GM23338 (cell line): ENCODE measurements around the gene ALDH18A1. TPM values are rescaled to one million over a fixed set of nuclear protein-coding genes. Genes with fewer than 3 reads are reported as not detected.
A peak's percentile ranks its signal among the peaks of the same experiment; 100 is the strongest.

Source experiments
- ATAC-seq: fragments of 200-7000 bp; cut with Tn5 transposase; 3 replicates; pipeline ENCODE4 v1.9.1; 2020
- DNase-seq: peaks from one replicate; pipeline ENCODE4 v3.0.0-alpha.2; 2015; ENCODE audit warnings: low spot score
- H2AFZ ChIP-seq: fragments of 200-600 bp; sonication (generic); 2 replicates; pipeline ENCODE4 v1.8.0; 2016; ENCODE audit warnings: antibody characterized with exemption, mild to moderate bottlenecking, moderate library complexity
- H3F3A ChIP-seq: fragments of 200-600 bp; sonication (generic); replicated peaks from 2 replicates; pipeline ENCODE4 v1.8.0; 2017; ENCODE audit warnings: antibody characterized with exemption, mixed run types, low read depth
- H3K27ac ChIP-seq: fragments of 200-600 bp; sonication (generic); 2 replicates; pipeline ENCODE4 v1.6.1; 2016; ENCODE audit warnings: low read depth
- H3K27me3 ChIP-seq: fragments of 200-600 bp; sonication (generic); 2 replicates; pipeline ENCODE4 v1.8.0; 2016; ENCODE audit warnings: mild to moderate bottlenecking, mixed run types, moderate library complexity; ENCODE audit not compliant: insufficient read depth
- H3K36me3 ChIP-seq: fragments of 200-600 bp; sonication (generic); 2 replicates; pipeline ENCODE4 v1.8.0; 2016; ENCODE audit warnings: mild to moderate bottlenecking; ENCODE audit not compliant: insufficient read depth
- H3K4me1 ChIP-seq: fragments of 200-600 bp; sonication (generic); 2 replicates; pipeline ENCODE4 v1.8.0; 2016; ENCODE audit warnings: mild to moderate bottlenecking, moderate library complexity; ENCODE audit not compliant: insufficient read depth
- H3K4me2 ChIP-seq: fragments of 200-600 bp; sonication (generic); 2 replicates; pipeline ENCODE4 v1.7.1; 2017; ENCODE audit warnings: mixed run types
- H3K4me3 ChIP-seq: fragments of 200-600 bp; sonication (generic); 2 replicates; pipeline ENCODE4 v1.6.1; 2016; ENCODE audit warnings: mixed run types
- H3K79me2 ChIP-seq: fragments of 200-600 bp; sonication (generic); replicated peaks from 2 replicates; pipeline ENCODE4 v1.8.0; 2017; ENCODE audit warnings: mild to moderate bottlenecking; ENCODE audit not compliant: insufficient read depth
- H3K9me2 ChIP-seq: fragments of 200-600 bp; sonication (generic); 2 replicates; pipeline ENCODE4 v1.8.0; 2017; ENCODE audit not compliant: insufficient read depth
- H4K20me1 ChIP-seq: fragments of 200-600 bp; sonication (generic); replicated peaks from 2 replicates; pipeline ENCODE4 v1.8.0; 2017; ENCODE audit warnings: mild to moderate bottlenecking; ENCODE audit not compliant: insufficient read depth
- H3K27ac Mint-ChIP-seq: 2 replicates; pipeline ENCODE4 v1.8.0; 2020; ENCODE audit warnings: inconsistent platforms, mild to moderate bottlenecking, moderate library complexity, mixed read lengths
- H3K27me3 Mint-ChIP-seq: 3 replicates; pipeline ENCODE4 v1.8.0; 2022; ENCODE audit warnings: low read depth, mild to moderate bottlenecking, moderate library complexity, mixed read lengths, inconsistent platforms; ENCODE audit not compliant: insufficient read depth, poor library complexity
- H3K36me3 Mint-ChIP-seq: 3 replicates; pipeline ENCODE4 v1.8.0; 2021; ENCODE audit warnings: low read depth, mild to moderate bottlenecking, inconsistent platforms, moderate library complexity, mixed read lengths
- H3K4me1 Mint-ChIP-seq: 3 replicates; pipeline ENCODE4 v1.8.0; 2020; ENCODE audit warnings: mild to moderate bottlenecking, inconsistent platforms, mixed read lengths
- H3K4me3 Mint-ChIP-seq: 3 replicates; pipeline ENCODE4 v1.8.0; 2021; ENCODE audit warnings: moderate library complexity, mild to moderate bottlenecking, inconsistent platforms, mixed read lengths
- H3K9me3 Mint-ChIP-seq: 3 replicates; pipeline ENCODE4 v1.8.0; 2020; ENCODE audit warnings: moderate library complexity, mild to moderate bottlenecking, inconsistent platforms, mixed read lengths
- CREB1 ChIP-seq: fragments of 250-450 bp; sonication (Bioruptor Pico); IDR thresholded peaks from 2 replicates; pipeline ENCODE4 v1.5.0; 2020; ENCODE audit warnings: low read depth, mild to moderate bottlenecking, moderate library complexity
- EZH2phosphoT487 ChIP-seq: fragments of 200-600 bp; sonication (generic); IDR thresholded peaks from one replicate; pipeline ENCODE4 v1.8.1; 2018; ENCODE audit warnings: antibody characterized with exemption; ENCODE audit not compliant: unreplicated experiment
- JUNB ChIP-seq: IDR thresholded peaks from one replicate; pipeline ENCODE4 v1.6.1; 2016; ENCODE audit warnings: antibody characterized with exemption; ENCODE audit not compliant: unreplicated experiment
- NANOG ChIP-seq: IDR thresholded peaks from 2 replicates; pipeline ENCODE4 v1.6.1; 2016; ENCODE audit warnings: antibody characterized with exemption, borderline replicate concordance
- POLR2AphosphoS5 ChIP-seq: IDR thresholded peaks from 2 replicates; pipeline ENCODE4 v1.6.1; 2016; ENCODE audit warnings: antibody characterized with exemption, low read depth
- STAT1 ChIP-seq: IDR thresholded peaks from one replicate; pipeline ENCODE4 v1.6.1; 2016; ENCODE audit warnings: antibody characterized with exemption; ENCODE audit not compliant: unreplicated experiment
- polyA plus RNA-seq: library from polyadenylated mRNA; unstranded; fragments of >200 nt; fragmentation: Nextera tagmentation; extraction: Ambion mirVana; gene quantifications from 2 replicates; pipeline ENCODE4 v1.2.1, GENCODE V29; 2016
- total RNA-seq: library from RNA; depleted of rRNA; stranded (reverse); fragments of >200 nt; shearing (Covaris generic); gene quantifications from 2 replicates; pipeline ENCODE4 v1.2.3, GENCODE V29; 2014
- TF ChIP-seq, protein P1 (sequence below): IDR thresholded peaks from 2 replicates; pipeline ENCODE4 v1.6.1; 2016; ENCODE audit warnings: antibody characterized with exemption
- TF ChIP-seq, protein P2 (sequence below): fragments of 250-450 bp; sonication (Bioruptor Pico); IDR thresholded peaks from 2 replicates; pipeline ENCODE4 v1.5.0; 2020; ENCODE audit warnings: mild to moderate bottlenecking, moderate library complexity

Gene ALDH18A1
- total and polyA plus RNA-seq, 2 experiments from 2014 or later, result 35.1 to 117 TPM

GRCh38 chr10:95693668-95694534 is 37.4 kb upstream of the ALDH18A1 start, which contains the start of gene TCTN3 (continued):
- TF ChIP-seq, protein P1, sequence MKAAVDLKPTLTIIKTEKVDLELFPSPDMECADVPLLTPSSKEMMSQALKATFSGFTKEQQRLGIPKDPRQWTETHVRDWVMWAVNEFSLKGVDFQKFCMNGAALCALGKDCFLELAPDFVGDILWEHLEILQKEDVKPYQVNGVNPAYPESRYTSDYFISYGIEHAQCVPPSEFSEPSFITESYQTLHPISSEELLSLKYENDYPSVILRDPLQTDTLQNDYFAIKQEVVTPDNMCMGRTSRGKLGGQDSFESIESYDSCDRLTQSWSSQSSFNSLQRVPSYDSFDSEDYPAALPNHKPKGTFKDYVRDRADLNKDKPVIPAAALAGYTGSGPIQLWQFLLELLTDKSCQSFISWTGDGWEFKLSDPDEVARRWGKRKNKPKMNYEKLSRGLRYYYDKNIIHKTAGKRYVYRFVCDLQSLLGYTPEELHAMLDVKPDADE, result no peak
- TF ChIP-seq, protein P2, sequence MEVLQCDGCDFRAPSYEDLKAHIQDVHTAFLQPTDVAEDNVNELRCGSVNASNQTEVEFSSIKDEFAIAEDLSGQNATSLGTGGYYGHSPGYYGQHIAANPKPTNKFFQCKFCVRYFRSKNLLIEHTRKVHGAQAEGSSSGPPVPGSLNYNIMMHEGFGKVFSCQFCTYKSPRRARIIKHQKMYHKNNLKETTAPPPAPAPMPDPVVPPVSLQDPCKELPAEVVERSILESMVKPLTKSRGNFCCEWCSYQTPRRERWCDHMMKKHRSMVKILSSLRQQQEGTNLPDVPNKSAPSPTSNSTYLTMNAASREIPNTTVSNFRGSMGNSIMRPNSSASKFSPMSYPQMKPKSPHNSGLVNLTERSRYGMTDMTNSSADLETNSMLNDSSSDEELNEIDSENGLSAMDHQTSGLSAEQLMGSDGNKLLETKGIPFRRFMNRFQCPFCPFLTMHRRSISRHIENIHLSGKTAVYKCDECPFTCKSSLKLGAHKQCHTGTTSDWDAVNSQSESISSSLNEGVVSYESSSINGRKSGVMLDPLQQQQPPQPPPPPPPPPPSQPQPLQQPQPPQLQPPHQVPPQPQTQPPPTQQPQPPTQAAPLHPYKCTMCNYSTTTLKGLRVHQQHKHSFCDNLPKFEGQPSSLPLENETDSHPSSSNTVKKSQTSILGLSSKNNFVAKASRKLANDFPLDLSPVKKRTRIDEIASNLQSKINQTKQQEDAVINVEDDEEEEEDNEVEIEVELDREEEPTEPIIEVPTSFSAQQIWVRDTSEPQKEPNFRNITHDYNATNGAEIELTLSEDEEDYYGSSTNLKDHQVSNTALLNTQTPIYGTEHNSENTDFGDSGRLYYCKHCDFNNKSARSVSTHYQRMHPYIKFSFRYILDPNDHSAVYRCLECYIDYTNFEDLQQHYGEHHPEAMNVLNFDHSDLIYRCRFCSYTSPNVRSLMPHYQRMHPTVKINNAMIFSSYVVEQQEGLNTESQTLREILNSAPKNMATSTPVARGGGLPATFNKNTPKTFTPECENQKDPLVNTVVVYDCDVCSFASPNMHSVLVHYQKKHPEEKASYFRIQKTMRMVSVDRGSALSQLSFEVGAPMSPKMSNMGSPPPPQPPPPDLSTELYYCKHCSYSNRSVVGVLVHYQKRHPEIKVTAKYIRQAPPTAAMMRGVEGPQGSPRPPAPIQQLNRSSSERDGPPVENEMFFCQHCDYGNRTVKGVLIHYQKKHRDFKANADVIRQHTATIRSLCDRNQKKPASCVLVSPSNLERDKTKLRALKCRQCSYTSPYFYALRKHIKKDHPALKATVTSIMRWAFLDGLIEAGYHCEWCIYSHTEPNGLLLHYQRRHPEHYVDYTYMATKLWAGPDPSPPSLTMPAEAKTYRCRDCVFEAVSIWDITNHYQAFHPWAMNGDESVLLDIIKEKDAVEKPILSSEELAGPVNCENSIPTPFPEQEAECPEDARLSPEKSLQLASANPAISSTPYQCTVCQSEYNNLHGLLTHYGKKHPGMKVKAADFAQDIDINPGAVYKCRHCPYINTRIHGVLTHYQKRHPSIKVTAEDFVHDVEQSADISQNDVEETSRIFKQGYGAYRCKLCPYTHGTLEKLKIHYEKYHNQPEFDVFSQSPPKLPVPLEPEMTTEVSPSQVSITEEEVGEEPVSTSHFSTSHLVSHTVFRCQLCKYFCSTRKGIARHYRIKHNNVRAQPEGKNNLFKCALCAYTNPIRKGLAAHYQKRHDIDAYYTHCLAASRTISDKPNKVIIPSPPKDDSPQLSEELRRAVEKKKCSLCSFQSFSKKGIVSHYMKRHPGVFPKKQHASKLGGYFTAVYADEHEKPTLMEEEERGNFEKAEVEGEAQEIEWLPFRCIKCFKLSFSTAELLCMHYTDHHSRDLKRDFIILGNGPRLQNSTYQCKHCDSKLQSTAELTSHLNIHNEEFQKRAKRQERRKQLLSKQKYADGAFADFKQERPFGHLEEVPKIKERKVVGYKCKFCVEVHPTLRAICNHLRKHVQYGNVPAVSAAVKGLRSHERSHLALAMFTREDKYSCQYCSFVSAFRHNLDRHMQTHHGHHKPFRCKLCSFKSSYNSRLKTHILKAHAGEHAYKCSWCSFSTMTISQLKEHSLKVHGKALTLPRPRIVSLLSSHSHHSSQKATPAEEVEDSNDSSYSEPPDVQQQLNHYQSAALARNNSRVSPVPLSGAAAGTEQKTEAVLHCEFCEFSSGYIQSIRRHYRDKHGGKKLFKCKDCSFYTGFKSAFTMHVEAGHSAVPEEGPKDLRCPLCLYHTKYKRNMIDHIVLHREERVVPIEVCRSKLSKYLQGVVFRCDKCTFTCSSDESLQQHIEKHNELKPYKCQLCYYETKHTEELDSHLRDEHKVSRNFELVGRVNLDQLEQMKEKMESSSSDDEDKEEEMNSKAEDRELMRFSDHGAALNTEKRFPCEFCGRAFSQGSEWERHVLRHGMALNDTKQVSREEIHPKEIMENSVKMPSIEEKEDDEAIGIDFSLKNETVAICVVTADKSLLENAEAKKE, result 0 out of 2 replicates have a peak, but pooled peaks have one; percentile 6
- peak; percentile 92 for TF ChIP-seq POLR2AphosphoS5

- H3F3A ChIP-seq, result no peaks in the 10 kb centered on the region
- no peak; the same call in 2 of the 3 replicates for ATAC-seq
- peaks cover 3% of the 10 kb centered on the region; the same call in 1 of the 2 replicates for H3K9me2 ChIP-seq
- peak overlapping the region; percentile 82 for H3K4me3 ChIP-seq
- H3K27ac ChIP-seq, result peak overlapping the region; percentile 67; the same call in 1 of the 2 replicates
- H3K4me1 Mint-ChIP-seq, result peaks cover 17% of the 10 kb centered on the region; the same call in 2 of the 3 replicates
- peak; percentile 4 for DNase-seq
- peaks cover 30% of the 10 kb centered on the region for H3K36me3 Mint-ChIP-seq
- peak overlapping the region; percentile 81; the same call in 1 of the 2 replicates for H2AFZ ChIP-seq
- peak overlapping the region; percentile 99 for H3K27ac Mint-ChIP-seq
- H3K79me2 ChIP-seq, result peaks cover 32% of the 10 kb centered on the region
- peaks cover 9% of the 10 kb centered on the region for H3K9me3 Mint-ChIP-seq
- peak overlapping the region; percentile 97 for H3K4me3 Mint-ChIP-seq
- 0 out of 2 replicates have a peak, but pooled peaks cover 4% of the 10 kb centered on the region for H4K20me1 ChIP-seq
- H3K36me3 ChIP-seq, result peaks cover 15% of the 10 kb centered on the region
- H3K27me3 Mint-ChIP-seq, result peaks cover 5% of the 10 kb centered on the region
- peak overlapping the region; percentile 96 for H3K4me2 ChIP-seq
- peaks cover 8% of the 10 kb centered on the region; the same call in 1 of the 2 replicates for H3K4me1 ChIP-seq
- H3K27me3 ChIP-seq, result no peaks in the 10 kb centered on the region
- no peak for TF ChIP-seq POLR2AphosphoS5
- TF ChIP-seq CREB1 (CRISPR knock-in tag), result no peak
- TF ChIP-seq STAT1, result no peak
- no peak for TF ChIP-seq JUNB
- no peak for TF ChIP-seq EZH2phosphoT487
- no peak for TF ChIP-seq NANOG
Measured at GRCh38 chr10:95693071-95693667, 36.7 kb upstream of the ALDH18A1 start.
